Panc1 (cell line): ENCODE results near the gene GNG7.

ENCODE experiments used
- CTCF ChIP-seq: fragments of 450-650 bp; IDR thresholded peaks from 2 replicates; pipeline ENCODE4 v1.5.1; 2017; ENCODE audit warnings: mild to moderate bottlenecking
- POLR2AphosphoS5 ChIP-seq: IDR thresholded peaks from 2 replicates; pipeline ENCODE4 v1.6.1; 2012; ENCODE audit warnings: mild to moderate bottlenecking, low read depth, low read length, moderate library complexity
- TF ChIP-seq, protein P1 (sequence below), 2 experiments: IDR thresholded peaks; 2 replicates each; pipeline ENCODE4 v1.6.1; 2011 to 2012; ENCODE audit warnings: low read depth in 2 of 2, control low read depth in 1 of 2, low read length in 1 of 2, mild to moderate bottlenecking in 1 of 2, moderate library complexity in 1 of 2; ENCODE audit not compliant: insufficient read depth in 1 of 2

DNA sequence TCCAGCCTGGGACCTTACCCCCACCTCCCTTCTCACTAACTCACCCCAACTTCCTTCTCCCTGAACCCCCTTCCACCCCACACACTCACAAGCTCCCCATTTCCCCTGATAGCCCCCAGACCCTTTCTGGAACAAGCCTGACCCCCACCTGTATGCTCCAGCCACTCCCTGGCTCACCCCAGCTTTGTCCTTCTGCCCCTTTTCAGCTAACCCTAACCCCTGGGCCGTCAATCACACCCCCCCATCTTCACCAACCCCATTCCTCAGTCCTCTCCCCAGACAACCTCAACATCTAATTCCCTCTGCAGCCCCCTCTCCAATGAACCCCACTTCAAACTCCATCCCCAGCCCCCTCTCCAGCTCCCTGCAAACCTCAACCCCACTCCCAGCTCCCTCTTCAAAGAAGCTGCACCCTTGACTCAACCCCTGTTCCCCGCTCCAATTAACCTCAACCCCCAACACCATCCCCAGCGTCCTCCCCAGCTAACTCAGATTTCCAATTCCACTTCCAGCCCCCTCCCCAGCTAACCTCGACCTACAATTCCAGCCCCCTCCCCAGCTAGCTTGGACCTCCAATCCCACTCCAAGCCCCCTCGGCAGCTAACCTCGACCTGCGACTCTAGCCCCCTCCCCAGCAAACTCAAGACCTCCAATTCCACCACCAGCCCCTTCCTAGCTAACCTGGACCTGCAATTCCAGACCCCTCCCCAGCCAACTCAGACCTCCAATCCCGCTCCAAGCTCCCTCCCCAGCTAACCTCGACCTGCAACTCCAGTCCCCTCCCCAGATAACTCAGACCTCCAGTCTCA lies 929 bp downstream of the GNG7 start:
- TF ChIP-seq, protein P1, sequence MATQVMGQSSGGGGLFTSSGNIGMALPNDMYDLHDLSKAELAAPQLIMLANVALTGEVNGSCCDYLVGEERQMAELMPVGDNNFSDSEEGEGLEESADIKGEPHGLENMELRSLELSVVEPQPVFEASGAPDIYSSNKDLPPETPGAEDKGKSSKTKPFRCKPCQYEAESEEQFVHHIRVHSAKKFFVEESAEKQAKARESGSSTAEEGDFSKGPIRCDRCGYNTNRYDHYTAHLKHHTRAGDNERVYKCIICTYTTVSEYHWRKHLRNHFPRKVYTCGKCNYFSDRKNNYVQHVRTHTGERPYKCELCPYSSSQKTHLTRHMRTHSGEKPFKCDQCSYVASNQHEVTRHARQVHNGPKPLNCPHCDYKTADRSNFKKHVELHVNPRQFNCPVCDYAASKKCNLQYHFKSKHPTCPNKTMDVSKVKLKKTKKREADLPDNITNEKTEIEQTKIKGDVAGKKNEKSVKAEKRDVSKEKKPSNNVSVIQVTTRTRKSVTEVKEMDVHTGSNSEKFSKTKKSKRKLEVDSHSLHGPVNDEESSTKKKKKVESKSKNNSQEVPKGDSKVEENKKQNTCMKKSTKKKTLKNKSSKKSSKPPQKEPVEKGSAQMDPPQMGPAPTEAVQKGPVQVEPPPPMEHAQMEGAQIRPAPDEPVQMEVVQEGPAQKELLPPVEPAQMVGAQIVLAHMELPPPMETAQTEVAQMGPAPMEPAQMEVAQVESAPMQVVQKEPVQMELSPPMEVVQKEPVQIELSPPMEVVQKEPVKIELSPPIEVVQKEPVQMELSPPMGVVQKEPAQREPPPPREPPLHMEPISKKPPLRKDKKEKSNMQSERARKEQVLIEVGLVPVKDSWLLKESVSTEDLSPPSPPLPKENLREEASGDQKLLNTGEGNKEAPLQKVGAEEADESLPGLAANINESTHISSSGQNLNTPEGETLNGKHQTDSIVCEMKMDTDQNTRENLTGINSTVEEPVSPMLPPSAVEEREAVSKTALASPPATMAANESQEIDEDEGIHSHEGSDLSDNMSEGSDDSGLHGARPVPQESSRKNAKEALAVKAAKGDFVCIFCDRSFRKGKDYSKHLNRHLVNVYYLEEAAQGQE (IDR thresholded peaks at IDR 0.05; ENCODE audit: insufficient read depth in 1 of 2, low read depth in 2 of 2, low read length in 1 of 2) = no peak
- TF ChIP-seq POLR2AphosphoS5 = no peak
- no peak for TF ChIP-seq CTCF
